A673 (cell line): ENCODE results near the gene CLTCL1. TPM values are rescaled to one million over a fixed set of nuclear protein-coding genes. Genes with fewer than 3 reads are reported as not detected.
"Not testable (repeated sequence)": the region's sequence is repeated elsewhere in the genome, so short reads cannot be mapped to it uniquely, and the experiment has no call there.

Source experiments
- BruUV-seq: library from RNA; stranded (reverse); fragments of 400-500 nt; replicated peaks from 2 replicates; lab custom pipeline; 2021; lab: Mats Ljungman, UMichigan
- CTCF ChIA-PET: fragments of 300-600 bp; sonication (Branson Sonifier 250); formaldehyde crosslinking; loops from one replicate; lab custom pipeline; 2022; ENCODE audit warnings: antibody characterized with exemption; lab: Charles Lee
- POLR2A ChIA-PET: fragments of 300-600 bp; sonication (Branson Sonifier 250); formaldehyde crosslinking; loops from one replicate; lab custom pipeline; 2022; ENCODE audit warnings: antibody characterized with exemption; ENCODE audit not compliant: low non-redundant PET; lab: Charles Lee
- DNase-seq: peaks from one replicate; pipeline ENCODE4 v3.0.0-alpha.2; 2015; ENCODE audit warnings: low spot score
- H3K27ac ChIP-seq: fragments of 200-600 bp; sonication (generic); 2 replicates; pipeline ENCODE4 v1.5.1; 2016; ENCODE audit warnings: mixed run types, low read depth, mild to moderate bottlenecking, mixed read lengths, antibody characterized with exemption, low read length; ENCODE audit not compliant: poor library complexity, severe bottlenecking
- H3K27me3 ChIP-seq: fragments of 200-600 bp; sonication (generic); replicated peaks from 2 replicates; pipeline ENCODE4 v1.6.1; 2017; ENCODE audit warnings: mixed run types, low read depth, mild to moderate bottlenecking, mixed read lengths, antibody characterized with exemption, low read length; ENCODE audit not compliant: insufficient read depth, poor library complexity
- H3K36me3 ChIP-seq: fragments of 200-600 bp; sonication (generic); 2 replicates; pipeline ENCODE4 v1.6.1; 2016; ENCODE audit warnings: mixed run types, mild to moderate bottlenecking, mixed read lengths, antibody characterized with exemption, low read length; ENCODE audit not compliant: insufficient read depth, poor library complexity, severe bottlenecking
- H3K4me1 ChIP-seq: fragments of 200-600 bp; sonication (generic); 2 replicates; pipeline ENCODE4 v1.6.1; 2017; ENCODE audit warnings: mixed run types, mild to moderate bottlenecking, mixed read lengths, antibody characterized with exemption, low read length; ENCODE audit not compliant: insufficient read depth, poor library complexity, severe bottlenecking
- H3K4me3 ChIP-seq: fragments of 200-600 bp; sonication (generic); 2 replicates; pipeline ENCODE4 v1.5.1; 2016; ENCODE audit warnings: low read depth, mixed run types, mild to moderate bottlenecking, mixed read lengths, low read length; ENCODE audit not compliant: poor library complexity, severe bottlenecking
- H3K9me3 ChIP-seq: fragments of 200-600 bp; sonication (generic); 2 replicates; pipeline ENCODE4 v1.6.1; 2016; ENCODE audit warnings: mixed run types, low read depth, mild to moderate bottlenecking, mixed read lengths, antibody characterized with exemption, low read length; ENCODE audit not compliant: poor library complexity, severe bottlenecking
- EZH2 ChIP-seq: fragments of 200-600 bp; sonication (generic); IDR thresholded peaks from 2 replicates; pipeline ENCODE4 v1.6.1; 2017; ENCODE audit warnings: borderline replicate concordance, low read depth, mild to moderate bottlenecking, mixed read lengths, antibody characterized with exemption, low read length; ENCODE audit not compliant: poor library complexity, severe bottlenecking
- intact Hi-C: fragments of 100-400 bp; cut with micrococcal nuclease; formaldehyde crosslinking; loops from one replicate; pipeline ENCODE4 v1.10.0; 2022; ENCODE audit not compliant: unreplicated experiment
- total RNA-seq: library from RNA; stranded (reverse); gene quantifications from 2 replicates; pipeline ENCODE4 v1.2.3, GENCODE V29; 2021
- TF ChIP-seq, protein P1 (sequence below): fragments of 300-800, 200-600 bp; sonication (generic); conservative IDR thresholded peaks from 2 replicates; pipeline ENCODE4 v1.5.1; 2017; ENCODE audit warnings: low read depth, mild to moderate bottlenecking, antibody characterized with exemption, low read length, moderate library complexity, mixed read lengths

Gene CLTCL1
- total RNA-seq, 1 experiment from 2014 or later, result 7.5 TPM

DNA sequence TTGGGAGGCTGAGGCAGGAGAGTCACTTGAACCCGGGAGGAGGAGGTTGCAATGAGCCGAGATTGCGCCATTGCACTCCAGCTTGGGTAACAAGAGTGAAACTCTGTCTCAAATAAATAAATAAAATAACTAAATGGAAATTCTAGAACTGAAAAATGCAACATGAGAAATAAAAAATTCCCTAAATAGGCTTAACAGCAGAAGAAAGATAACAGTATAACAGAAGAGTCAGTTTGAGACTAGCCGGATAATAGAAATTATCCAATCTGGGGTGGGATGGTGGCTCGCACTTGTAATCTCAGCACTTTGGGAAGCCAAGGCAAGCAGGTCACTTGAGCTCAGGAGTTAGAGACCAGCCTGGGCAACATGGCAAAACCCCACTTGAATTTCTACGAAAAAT is 127.1 kb downstream of the CLTCL1 start:
- ChIA-PET CTCF (no interaction called here), POLR2A (no interaction called here)
- no peak for TF ChIP-seq EZH2
- H3K4me3 ChIP-seq, result no peak overlapping the region
- DNase-seq, result no peak
- peaks cover 29% of the 10 kb centered on the region for H3K27me3 ChIP-seq
- BruUV-seq, result no TSS peak
- H3K27ac ChIP-seq, result no peak overlapping the region
- H3K9me3 ChIP-seq, result no peaks in the 10 kb centered on the region
- intact Hi-C loops, result no loop called here
- no peaks in the 10 kb centered on the region for H3K36me3 ChIP-seq
- H3K4me1 ChIP-seq, result peaks cover under 1% of the 10 kb centered on the region

DNA sequence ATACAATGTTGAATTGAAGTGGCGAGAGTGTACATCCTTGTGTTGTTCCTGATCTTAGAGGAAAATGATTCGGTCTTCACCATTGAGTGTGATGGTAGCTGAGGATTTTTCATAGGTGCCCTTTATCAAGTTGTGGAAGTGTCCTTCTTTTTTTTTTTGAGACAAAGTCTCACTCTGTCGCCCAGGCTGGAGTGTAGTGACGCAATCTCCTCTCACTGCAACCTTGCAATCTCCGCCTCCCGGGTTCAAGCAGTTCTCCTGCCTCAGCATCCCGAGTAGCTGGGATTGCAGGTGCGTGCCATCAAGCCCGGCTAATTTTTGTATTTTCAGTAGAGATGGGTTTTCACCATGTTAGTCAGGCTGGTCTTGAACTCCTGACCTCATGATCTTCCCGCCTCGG is 132.9 kb downstream of the CLTCL1 start:
- H3K27me3 ChIP-seq, intact Hi-C loops, BruUV-seq, H3K9me3 ChIP-seq, H3K36me3 ChIP-seq, H3K4me3 ChIP-seq, DNase-seq, H3K27ac ChIP-seq, POLR2A ChIA-PET, H3K4me1 ChIP-seq: not testable (repeated sequence)
- CTCF ChIA-PET, result interaction anchor here (0.6 kb wide), 1 partner anchor 1373 kb away, joined by 4 read pairs; no protein-coding TSS in a partner anchor

DNA sequence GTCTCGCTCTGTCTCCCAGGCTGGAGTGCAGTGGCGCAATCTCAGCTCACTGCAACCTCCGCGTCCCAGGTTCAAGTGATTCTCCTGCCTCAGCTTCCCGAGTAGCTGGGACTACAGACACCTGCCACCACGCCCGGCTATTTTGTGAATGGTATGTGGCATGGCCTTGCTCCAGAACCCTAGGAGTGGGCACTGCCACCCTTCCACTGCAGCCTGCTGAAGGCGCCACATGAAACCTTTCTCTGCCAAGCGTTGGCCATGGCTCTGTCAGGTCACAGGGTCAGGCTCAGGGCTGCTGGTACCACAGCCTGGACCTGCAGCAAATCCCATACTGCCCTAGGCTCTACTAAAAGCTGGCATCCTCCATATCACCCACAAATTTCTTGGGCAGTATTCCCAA is 135.4 kb downstream of the CLTCL1 start:
- BruUV-seq, H3K4me1 ChIP-seq, H3K27ac ChIP-seq, H3K36me3 ChIP-seq, intact Hi-C loops, POLR2A ChIA-PET, CTCF ChIA-PET, DNase-seq, H3K4me3 ChIP-seq, H3K9me3 ChIP-seq: not testable (repeated sequence)
- peaks cover 26% of the 10 kb centered on the region for H3K27me3 ChIP-seq

DNA sequence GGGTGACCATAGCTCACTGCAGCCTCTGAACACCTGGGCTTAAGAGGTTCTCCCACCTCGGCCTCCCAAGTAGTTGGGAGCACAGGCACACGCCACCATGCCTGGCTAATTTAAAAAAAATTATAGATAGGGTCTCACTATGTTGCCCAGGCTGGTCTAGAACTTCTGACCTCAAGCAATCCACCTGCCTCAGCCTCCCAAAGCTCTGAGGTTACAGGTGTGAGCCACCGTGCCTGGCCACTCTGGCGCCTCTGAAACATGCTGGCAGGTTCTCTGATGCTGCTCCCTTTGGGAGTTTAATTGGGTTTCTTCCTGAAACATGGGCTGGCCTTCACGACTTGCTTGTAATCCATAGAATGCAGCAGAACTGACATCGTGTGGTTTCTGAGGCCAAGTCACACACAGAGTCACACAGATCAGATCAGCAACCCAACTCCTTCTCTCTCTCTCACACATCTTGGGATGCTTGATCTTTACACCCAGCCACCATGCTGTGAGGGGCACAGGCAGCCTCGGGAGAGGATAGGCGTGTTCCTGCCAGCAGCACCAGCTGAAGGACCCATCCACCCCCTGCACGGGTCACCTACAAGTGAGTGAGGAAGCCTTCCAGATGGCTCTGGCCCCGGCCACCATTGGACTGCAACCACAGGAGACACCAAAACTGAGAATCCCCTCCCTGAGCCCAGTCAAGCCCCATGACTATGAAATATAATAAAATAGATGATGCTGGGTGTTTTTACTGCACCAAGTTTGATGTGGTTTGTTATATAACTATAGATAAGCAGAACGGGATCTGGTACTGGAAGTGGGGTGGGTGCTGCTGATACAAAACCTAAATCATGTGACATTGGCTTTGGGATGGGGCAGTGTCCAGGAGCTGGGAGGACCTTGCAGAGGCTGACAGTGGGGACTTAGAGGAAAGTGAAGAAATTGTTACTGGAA is 138.3 kb downstream of the CLTCL1 start:
- DNase-seq, result no peak
- ChIA-PET CTCF (no interaction called here), POLR2A (no interaction called here)
- Histone ChIP-seq H3K9me3 (no peaks in the 10 kb centered on the region), H3K27ac (no peak overlapping the region), H3K4me3 (no peak overlapping the region), H3K36me3 (no peaks in the 10 kb centered on the region), H3K4me1 (no peaks in the 10 kb centered on the region), H3K27me3 (peaks cover 51% of the 10 kb centered on the region)
- no TSS peak for BruUV-seq
- TF ChIP-seq, protein P1, sequence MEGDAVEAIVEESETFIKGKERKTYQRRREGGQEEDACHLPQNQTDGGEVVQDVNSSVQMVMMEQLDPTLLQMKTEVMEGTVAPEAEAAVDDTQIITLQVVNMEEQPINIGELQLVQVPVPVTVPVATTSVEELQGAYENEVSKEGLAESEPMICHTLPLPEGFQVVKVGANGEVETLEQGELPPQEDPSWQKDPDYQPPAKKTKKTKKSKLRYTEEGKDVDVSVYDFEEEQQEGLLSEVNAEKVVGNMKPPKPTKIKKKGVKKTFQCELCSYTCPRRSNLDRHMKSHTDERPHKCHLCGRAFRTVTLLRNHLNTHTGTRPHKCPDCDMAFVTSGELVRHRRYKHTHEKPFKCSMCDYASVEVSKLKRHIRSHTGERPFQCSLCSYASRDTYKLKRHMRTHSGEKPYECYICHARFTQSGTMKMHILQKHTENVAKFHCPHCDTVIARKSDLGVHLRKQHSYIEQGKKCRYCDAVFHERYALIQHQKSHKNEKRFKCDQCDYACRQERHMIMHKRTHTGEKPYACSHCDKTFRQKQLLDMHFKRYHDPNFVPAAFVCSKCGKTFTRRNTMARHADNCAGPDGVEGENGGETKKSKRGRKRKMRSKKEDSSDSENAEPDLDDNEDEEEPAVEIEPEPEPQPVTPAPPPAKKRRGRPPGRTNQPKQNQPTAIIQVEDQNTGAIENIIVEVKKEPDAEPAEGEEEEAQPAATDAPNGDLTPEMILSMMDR, result no peak
- TF ChIP-seq EZH2, result no peak
- intact Hi-C loops, result no loop called here
